Sigmoid colon (tissue), 7 donors: ENCODE data around the gene ITPR1. TPM values are rescaled to one million over a fixed set of nuclear protein-coding genes. Genes with fewer than 3 reads are reported as not detected.

ENCODE experiments used
- DNase-seq: peaks from one replicate; pipeline ENCODE4 v3.0.0-alpha.2; 2019
- H3K27ac ChIP-seq, 4 donors: fragments of 200-600 bp; sonication (generic); one replicate each; pipeline ENCODE4 v1.5.1; 2016 to 2019; ENCODE audit warnings: mild to moderate bottlenecking in 1 of 4
- H3K27me3 ChIP-seq, 3 donors: fragments of 200-600 bp; sonication (generic); one replicate each; pipeline ENCODE4 v1.5.1; 2019; ENCODE audit warnings: mild to moderate bottlenecking in 1 of 3
- H3K36me3 ChIP-seq, 4 donors: fragments of 200-600 bp; sonication (generic); one replicate each; pipeline ENCODE4 v1.5.1; 2016 to 2019
- H3K4me1 ChIP-seq, 4 donors: fragments of 200-600 bp; sonication (generic); one replicate each; pipeline ENCODE4 v1.5.1; 2017 to 2019
- H3K4me3 ChIP-seq, 4 donors: fragments of 200-600 bp; sonication (generic); one replicate each; pipeline ENCODE4 v1.5.1; 2017 to 2019; ENCODE audit warnings: mild to moderate bottlenecking in 2 of 4, moderate library complexity in 1 of 4
- H3K9me3 ChIP-seq, 4 donors: fragments of 200-600 bp in 3 of 4; sonication (generic) in 3 of 4; one replicate each; pipeline versions ENCODE4 v1.5.1 to v1.6.1; 2013 to 2019
- EP300 ChIP-seq, 4 donors: sonication (generic); formaldehyde crosslinking; IDR thresholded peaks; one replicate each; pipeline ENCODE4 v1.6.1; 2017; ENCODE audit warnings: antibody characterized with exemption in 4 of 4
- POLR2A ChIP-seq, 2 donors: fragments of 450-650 bp; IDR thresholded peaks; one replicate each; pipeline ENCODE4 v1.6.1; 2016; ENCODE audit warnings: antibody characterized with exemption in 2 of 2, mild to moderate bottlenecking in 2 of 2, moderate library complexity in 2 of 2
- POLR2AphosphoS5 ChIP-seq, 4 donors: sonication (generic); formaldehyde crosslinking; IDR thresholded peaks; one replicate each; pipeline ENCODE4 v1.6.1; 2017; ENCODE audit warnings: antibody characterized with exemption in 4 of 4
- WGBS, 2 donors: extraction: QIAGEN DNeasy Blood & Tissue Kit; methylation state at CpG; one replicate each; pipeline ENCODE4 v1.1.7; 2013; 5-methylcytosine and 5-hydroxymethylcytosine counted together
- intact Hi-C: fragments of 100-400 bp; cut with DNase I; formaldehyde crosslinking; loops from one replicate; pipeline ENCODE4 v1.15.1; 2023
- polyA plus RNA-seq, 3 donors: library from polyadenylated mRNA; stranded (reverse); fragments of 200-250 nt; gene quantifications; one replicate each; pipeline ENCODE4 v1.2.3, GENCODE V29; 2013
- total RNA-seq, 4 donors: library from RNA; depleted of rRNA; stranded (reverse); fragments of >200 nt; gene quantifications; one replicate each; pipeline ENCODE4 v1.1.0, GENCODE V29; 2016
- TF ChIP-seq, protein P1 (sequence below), 4 experiments: fragments of 450-650 bp in 3 of 4; fragments of 200-600 bp in 1 of 4; IDR thresholded peaks; one replicate each; pipeline ENCODE4 v1.5.1; 2016 to 2019; ENCODE audit warnings: antibody characterized with exemption in 4 of 4, mild to moderate bottlenecking in 3 of 4, moderate library complexity in 2 of 4
- donor health status: healthy with polysubstance abuse.
- donor health status: Bipolar disorder and iron deficiency.
- donor health status: healthy.

The ITPR1 gene
- total and polyA plus RNA-seq, 7 donors: 1.4 to 206 (median 111) TPM

DNA sequence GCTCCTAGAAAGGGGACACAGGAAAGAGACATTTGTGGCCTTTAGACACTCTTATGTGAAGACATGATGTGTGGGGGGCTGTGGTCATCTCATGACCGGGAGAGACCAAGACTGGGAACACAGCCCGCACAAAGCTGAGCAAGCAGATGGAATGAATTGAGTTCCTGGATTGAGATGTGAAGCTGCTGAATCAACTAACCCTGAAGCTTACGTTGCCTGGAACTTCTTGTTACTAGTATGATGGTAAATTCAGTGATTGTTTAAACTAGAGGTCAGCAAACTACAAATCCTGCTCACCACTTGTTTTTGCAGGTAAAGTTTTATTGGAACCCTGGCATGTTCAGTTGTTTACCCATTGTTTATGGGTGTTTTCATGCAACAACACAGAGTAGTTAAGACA is 402.7 kb downstream of the ITPR1 start:
- no peak overlapping the region for H3K27ac ChIP-seq
- 82 to 87% methylated on average over 3 of the region's 3 CpGs for WGBS, 2 donors
- H3K27me3 ChIP-seq: no peaks in the 10 kb centered on the region
- no peak overlapping the region for H3K4me3 ChIP-seq
- intact Hi-C loops: no loop called here
- no peak for DNase-seq
- no peaks in the 10 kb centered on the region for H3K9me3 ChIP-seq
- TF ChIP-seq POLR2A (IDR thresholded peaks at IDR 0.05) (no peak), EP300 (IDR thresholded peaks at IDR 0.05) (no peak), POLR2AphosphoS5 (IDR thresholded peaks at IDR 0.05) (no peak)
- TF ChIP-seq, protein P1, sequence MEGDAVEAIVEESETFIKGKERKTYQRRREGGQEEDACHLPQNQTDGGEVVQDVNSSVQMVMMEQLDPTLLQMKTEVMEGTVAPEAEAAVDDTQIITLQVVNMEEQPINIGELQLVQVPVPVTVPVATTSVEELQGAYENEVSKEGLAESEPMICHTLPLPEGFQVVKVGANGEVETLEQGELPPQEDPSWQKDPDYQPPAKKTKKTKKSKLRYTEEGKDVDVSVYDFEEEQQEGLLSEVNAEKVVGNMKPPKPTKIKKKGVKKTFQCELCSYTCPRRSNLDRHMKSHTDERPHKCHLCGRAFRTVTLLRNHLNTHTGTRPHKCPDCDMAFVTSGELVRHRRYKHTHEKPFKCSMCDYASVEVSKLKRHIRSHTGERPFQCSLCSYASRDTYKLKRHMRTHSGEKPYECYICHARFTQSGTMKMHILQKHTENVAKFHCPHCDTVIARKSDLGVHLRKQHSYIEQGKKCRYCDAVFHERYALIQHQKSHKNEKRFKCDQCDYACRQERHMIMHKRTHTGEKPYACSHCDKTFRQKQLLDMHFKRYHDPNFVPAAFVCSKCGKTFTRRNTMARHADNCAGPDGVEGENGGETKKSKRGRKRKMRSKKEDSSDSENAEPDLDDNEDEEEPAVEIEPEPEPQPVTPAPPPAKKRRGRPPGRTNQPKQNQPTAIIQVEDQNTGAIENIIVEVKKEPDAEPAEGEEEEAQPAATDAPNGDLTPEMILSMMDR (IDR thresholded peaks at IDR 0.05): no peak
- peaks cover 0 to 20% (median 15%) of the 10 kb centered on the region in 4 donors for H3K4me1 ChIP-seq
- H3K36me3 ChIP-seq: no peaks in the 10 kb centered on the region

Other genes with a start within 250 kb of the ITPR1 start
- gene SETMAR, start 190.0 kb upstream of the ITPR1 start, total RNA-seq: 10 to 100 TPM; 15.3 to 36.4 (median 28.6) TPM
- 10 to 100 TPM in 2 of 3 donors, 1 to 10 TPM in 1; 8.8 to 12.6 (median 10.6) TPM for gene SETMAR, start 190.0 kb upstream of the ITPR1 start, polyA plus RNA-seq
- gene SUMF1, start 26.1 kb upstream of the ITPR1 start, total RNA-seq: 10 to 100 TPM; 20.2 to 57.4 (median 31.0) TPM
- gene SUMF1, start 26.1 kb upstream of the ITPR1 start, polyA plus RNA-seq: 10 to 100 TPM in 2 of 3 donors, 1 to 10 TPM in 1; 8.4 to 23.3 (median 12.9) TPM